Peyer's patch (tissue), 4 donors: ENCODE data around the gene GLUL.

ENCODE experiments used
- CTCF ChIP-seq, 6 experiments: fragments of 450-650 bp in 4 of 6; fragments of 200-600 bp in 2 of 6; sonication (generic) in 1 of 6; IDR thresholded peaks; one replicate each; pipeline ENCODE4 v1.5.1; 2017 to 2019; ENCODE audit warnings: antibody characterized with exemption in 6 of 6, mild to moderate bottlenecking in 3 of 6, moderate library complexity in 1 of 6
- POLR2A ChIP-seq, 2 donors: fragments of 450-650 bp; IDR thresholded peaks; one replicate each; pipeline ENCODE4 v1.5.1; 2017; ENCODE audit warnings: antibody characterized with exemption in 2 of 2, mild to moderate bottlenecking in 2 of 2, moderate library complexity in 2 of 2

DNA sequence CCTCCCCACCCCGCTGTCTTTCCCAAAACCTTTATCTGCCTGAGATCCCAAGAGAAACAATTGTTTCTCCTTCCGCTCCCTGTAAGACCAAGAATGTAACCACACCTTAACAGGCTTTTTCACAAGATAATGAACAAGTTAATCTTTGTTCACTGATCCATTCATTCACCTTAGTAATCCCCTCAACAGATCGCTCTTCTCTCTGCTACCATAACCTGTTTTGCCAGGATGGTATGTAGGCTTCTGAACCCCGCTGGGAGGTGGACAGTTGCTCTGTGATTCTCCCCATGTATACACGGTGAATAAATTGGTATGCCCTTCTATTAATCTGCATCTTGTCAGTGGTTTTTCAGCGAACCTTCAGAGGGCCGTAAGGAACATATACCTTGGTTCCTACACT, 39.7 kb upstream of the GLUL start:
- no peak for TF ChIP-seq CTCF (IDR thresholded peaks at IDR 0.05)
- no peak for TF ChIP-seq POLR2A (IDR thresholded peaks at IDR 0.05)
